ENCODE data around the gene ZDHHC8.
A peak's percentile ranks its signal among the peaks of the same experiment; 100 is the strongest.

The ZDHHC8 gene

DNA sequence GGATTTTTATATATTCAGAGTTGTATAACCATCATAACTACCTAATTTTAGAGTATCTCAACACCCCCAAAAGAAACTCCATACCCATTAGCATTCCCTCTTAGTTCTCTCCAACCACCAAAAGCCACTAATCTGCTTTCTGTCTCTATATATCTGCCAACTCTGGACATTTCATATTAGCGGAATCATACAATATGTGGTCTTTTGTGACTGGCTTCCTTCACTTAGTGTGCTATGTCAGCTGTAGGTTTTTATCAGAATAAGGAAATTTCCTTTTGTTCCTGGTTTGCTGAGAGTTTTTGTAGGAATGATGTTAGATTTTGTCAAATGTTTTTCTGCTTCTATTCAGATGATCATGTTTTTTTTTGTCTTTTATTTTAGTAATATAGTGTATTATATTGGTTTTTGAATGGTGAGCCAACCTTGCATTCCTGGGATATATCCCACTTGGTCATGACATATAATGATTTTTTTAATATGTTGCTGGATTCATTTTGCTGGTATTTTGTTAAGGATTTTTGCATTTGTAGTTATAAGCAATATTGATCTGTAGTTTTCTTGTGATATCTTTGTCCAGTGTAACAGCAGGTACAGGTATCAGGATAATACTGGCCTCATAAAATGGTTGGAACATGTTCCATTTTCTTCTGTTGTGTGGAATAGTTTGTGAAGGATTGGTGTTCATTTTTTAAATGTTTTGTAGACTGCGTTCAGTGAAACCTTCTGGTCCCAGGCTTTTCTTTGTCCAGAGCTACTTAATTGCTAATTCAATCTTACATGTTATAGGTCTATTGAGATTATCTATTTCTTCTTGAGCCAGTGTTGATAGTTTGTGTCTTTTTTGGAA is 34.8 kb upstream of the ZDHHC8 start:
- DNase-seq (ENCODE audit: low spot score) = no peak

DNA sequence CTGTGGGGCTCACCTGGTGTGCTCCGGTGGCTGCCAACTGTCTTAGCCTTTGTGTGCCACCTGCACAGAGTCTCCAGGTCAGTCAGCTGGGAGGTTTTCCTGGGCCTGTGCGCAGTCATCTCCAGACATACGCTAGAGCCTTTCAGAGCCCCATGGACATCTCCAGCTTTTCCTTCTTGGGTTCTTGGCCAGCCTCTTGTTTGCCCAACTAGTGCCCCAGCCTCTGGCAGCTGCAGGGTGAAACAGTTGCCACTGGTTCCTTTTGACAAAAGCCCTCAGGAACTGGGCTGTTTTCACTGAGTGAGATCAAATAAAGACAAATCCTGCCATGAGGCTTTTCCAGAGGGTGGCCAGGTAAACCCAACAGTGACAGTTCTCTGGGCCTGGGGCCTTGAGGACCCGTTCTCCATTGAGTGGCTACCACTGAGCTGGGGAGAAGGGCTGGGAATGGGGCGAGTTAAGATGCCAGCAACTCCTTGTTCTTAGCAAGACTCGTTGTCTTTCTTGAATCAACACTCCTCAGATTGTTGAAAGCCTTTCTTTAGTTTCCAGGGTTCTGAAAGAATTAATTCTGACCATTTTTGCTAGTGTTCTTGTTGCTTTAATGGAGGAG is 32.4 kb upstream of the ZDHHC8 start:
- DNase-seq (ENCODE audit: low spot score) = no peak

GRCh38 chr22:20101638-20102037 is 30.0 kb upstream of the ZDHHC8 start:
- DNase-seq (ENCODE audit: low spot score) = no peak

- no peak for DNase-seq (ENCODE audit: low spot score)
Observed at GRCh38 chr22:20102203-20102780, 29.3 kb upstream of the ZDHHC8 start.

- no peak for DNase-seq (ENCODE audit: low spot score)
Observed at GRCh38 chr22:20105456-20106204, 26.0 kb upstream of the ZDHHC8 start.

- no peak for DNase-seq (ENCODE audit: low spot score)
Observed at GRCh38 chr22:20106205-20106848, 25.3 kb upstream of the ZDHHC8 start.

GRCh38 chr22:20106849-20107237 is 24.8 kb upstream of the ZDHHC8 start:
- no peak for DNase-seq (ENCODE audit: low spot score)

DNA sequence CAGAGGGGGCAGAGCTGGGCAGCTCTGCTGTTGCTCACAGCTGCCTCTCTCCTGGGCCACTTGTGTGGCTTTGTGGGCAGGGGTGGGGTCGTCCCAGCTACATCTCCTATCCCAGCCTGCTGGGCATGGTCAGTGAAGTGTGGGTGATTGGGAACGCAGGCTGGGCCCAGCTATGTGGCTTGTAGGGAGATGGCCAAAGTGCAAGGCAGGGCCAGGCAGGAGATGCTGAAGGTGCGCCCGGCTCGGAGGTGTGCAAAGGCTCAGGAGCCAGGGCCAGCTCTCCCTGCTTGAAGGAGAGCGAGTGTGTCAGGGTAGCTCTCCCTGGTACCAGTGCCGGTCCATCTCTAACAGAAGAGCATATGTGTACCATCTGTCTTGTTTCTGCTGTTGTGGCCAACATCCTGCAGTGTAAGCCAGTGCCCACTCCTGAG is 24.1 kb upstream of the ZDHHC8 start:
- DNase-seq (ENCODE audit: low spot score) = no peak

- no peak for DNase-seq (ENCODE audit: low spot score)
Observed at GRCh38 chr22:20107951-20108756, 23.4 kb upstream of the ZDHHC8 start.

- no peak for DNase-seq (ENCODE audit: low spot score)
Observed at GRCh38 chr22:20108757-20109230, 22.8 kb upstream of the ZDHHC8 start.

DNA sequence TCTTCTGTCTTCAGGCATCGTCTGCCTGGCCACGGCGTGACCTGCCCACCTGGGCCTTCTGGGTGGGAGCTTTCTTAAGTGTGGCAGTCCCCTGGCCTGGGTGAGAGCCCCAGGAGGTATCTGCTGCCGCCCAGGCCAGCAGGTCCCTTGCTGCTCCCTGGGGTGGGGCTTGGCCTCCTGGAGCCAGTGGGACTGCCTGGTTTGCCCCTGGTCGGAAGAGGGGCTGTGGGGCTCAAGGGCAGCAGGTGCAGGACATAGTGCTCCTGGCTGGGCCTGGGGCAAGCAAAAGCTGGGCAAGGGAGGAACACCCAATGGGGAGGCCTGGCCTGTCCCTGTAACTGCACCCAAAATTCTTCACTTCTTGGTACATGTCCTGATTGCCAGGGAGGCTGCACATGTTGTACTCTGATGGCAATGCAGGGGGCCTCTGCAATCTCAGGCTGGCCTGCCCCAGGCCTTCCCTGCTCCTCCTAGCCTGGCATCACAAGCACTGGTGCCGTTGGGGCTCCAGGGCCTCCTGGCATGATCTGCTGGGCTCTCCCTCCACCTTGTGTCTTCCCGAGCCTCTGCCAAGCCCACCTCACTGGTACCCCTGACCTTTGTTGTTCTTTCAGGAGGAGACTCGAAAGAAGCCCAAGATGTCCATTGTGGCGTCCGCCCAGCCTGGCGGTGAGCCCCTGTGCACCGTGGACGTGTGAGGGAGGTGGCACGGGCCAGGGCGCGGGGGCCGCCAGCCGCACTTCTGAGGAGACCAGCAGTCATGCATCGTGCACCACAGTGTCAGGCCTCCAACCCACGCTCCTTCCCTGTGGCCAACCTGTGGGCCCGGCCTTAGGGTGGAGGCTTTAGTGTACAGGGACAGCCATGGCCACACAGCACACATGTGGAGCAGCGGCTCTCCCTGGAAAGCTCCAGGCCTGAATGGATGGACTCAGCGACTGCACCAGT is 21.9 kb upstream of the ZDHHC8 start:
- DNase-seq (ENCODE audit: low spot score) = no peak

DNA sequence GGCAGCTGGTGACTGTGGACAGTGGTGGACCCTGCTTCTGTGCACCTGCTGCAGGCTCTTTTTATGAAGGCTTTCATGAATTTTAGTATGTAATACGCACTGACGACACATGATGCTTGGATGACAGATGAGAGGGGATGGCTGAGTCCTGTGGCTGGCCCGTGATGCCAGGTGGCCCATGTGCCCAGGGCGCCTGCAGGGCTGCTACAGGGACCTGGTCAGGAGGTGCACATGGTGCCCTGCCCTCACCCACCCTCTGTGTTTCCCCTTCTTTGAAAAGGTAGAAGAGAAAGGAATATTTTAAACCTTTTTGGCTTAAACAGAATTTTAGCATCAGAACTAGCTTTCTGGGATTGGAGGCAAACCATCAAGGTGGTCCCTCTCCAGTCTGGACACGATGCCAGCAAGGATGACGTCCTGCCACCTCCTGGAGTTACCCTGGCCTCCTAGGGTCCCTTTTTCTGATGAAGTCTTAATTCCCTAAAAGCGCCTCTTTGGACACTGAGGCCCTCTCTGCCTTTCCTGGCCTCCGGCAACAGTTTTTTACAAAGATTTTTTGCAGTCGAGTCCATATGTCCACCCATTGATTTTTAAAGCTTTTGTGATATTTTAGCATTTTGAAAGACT is 21.1 kb upstream of the ZDHHC8 start:
- no peak for DNase-seq (ENCODE audit: low spot score)

DNA sequence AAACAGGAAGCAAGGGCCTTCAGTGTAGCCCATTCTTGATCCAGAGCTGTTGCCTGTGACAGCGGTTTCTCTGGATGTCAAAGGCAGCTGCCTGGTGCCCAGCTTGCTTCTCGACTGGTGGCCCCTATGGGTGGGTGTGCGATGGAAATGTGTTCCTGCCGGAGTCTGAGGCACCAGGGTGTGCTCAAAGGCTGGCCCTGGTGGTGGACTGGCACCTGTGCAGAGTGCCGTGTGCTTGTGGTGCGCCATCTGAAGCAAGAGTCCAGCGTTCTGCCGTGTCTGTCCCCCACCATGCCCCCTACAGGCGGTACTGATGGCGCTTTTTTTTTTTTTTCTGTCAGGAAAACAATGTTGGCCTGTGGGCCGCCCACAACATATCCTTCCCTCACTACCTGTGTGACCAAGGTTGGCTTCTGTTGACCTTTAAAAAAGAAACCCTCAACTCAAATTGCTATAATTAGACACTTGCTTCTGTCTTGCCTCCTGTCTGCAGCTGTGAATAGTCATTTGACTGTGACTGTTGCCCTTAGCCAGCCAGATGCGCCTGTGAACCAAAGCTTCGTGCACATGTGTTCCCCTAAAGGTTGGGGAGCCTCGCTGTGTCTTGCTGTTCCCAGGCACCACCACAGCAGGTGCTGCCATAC is 20.4 kb upstream of the ZDHHC8 start:
- peak; percentile 60 for DNase-seq (ENCODE audit: low spot score)

GRCh38 chr22:20111689-20112622 is 19.6 kb upstream of the ZDHHC8 start:
- DNase-seq (ENCODE audit: low spot score) = no peak

DNA sequence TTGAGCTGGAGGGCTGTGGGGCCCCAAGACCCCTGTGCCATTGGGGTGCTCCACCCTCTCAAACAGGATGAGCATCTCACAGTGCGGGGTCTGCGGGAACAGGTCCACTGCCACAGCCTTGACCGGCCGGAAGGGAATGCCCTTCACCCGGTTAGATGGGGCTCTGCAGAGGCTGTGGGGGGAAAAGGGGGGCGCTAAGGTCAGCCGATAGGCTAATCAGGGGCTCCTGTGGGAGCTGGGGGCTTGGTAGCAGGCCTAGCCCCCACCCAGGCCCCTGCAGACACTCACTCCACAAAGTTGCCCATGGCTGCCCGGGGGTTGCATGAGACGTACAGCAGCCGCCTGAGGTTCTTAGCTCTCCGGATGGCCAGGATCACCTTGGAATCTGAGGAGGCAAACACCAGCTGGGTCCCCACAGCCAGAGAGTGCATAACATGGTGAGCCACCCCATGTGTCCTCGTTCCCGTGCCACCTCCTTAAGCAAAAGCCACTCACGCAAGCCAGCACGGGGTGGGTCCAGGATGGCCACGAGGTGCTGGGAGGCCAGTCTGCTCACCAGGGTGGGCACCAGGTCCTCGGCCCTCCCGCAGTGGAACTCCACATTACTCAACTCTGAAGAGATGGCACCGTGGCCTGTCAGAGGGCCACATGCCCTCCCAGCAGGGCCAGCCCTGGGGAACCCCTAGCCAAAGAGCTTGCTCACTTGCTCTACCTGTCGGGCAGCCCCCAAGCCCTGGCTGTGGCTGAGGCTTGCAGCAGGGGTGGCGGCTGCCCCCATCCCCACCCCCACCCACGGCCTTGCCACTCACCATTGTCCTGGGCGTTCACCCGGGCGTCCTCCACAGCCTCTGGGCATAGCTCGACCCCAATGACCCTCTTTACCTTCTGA is 18.7 kb upstream of the ZDHHC8 start:
- DNase-seq (ENCODE audit: low spot score) = no peak

All from SK-N-DZ (cell line).